ENCODE data around the gene PACRG. TPM values are rescaled to one million over a fixed set of nuclear protein-coding genes. Genes with fewer than 3 reads are reported as not detected.

Gene PACRG
- total RNA-seq, 1 experiment from 2014 or later: 0.59 TPM

GRCh38 chr6:163259689-163260088 is 531.9 kb downstream of the PACRG start:
- H3K4me1 ChIP-seq (ENCODE audit: control insufficient read depth, insufficient read depth, low read length): no peaks in the 10 kb centered on the region
- no peak overlapping the region for H3K27ac ChIP-seq (ENCODE audit: low read length)
- DNase-seq (ENCODE audit: low read depth, low spot score): no peak
- intact Hi-C loops (cut with micrococcal nuclease; ENCODE audit: unreplicated experiment): no loop called here
- no peaks in the 10 kb centered on the region for H3K9me3 ChIP-seq (ENCODE audit: control insufficient read depth, insufficient read depth, low read depth, low read length)
- CTCF ChIA-PET: no interaction called here
- in situ Hi-C loops (cut with HindIII; ENCODE audit: low pct_unique_long_range_greater_than_20kb, low sequenced_read_pairs): no loop called here
- TF ChIP-seq POLR2AphosphoS5 (IDR thresholded peaks at IDR 0.05; ENCODE audit: low read depth, low read length) (no peak), REST (IDR thresholded peaks at IDR 0.05; ENCODE audit: insufficient read depth in 1 of 2, low read depth in 2 of 2, low read length in 1 of 2) (no peak)
- no peaks in the 10 kb centered on the region for H3K36me3 ChIP-seq (ENCODE audit: control insufficient read depth, insufficient read depth, low read length)
- POLR2A ChIA-PET: no interaction called here
- no peaks in the 10 kb centered on the region for H3K27me3 ChIP-seq (ENCODE audit: control insufficient read depth, insufficient read depth, low read length)
- H3K4me3 ChIP-seq (ENCODE audit: low read depth in 2 of 2, low read length in 2 of 2): no peak overlapping the region
- BruUV-seq (replicated peaks): no TSS peak
- ATAC-seq: no peak

GRCh38 chr6:163260111-163260895 is 532.5 kb downstream of the PACRG start:
- ChIA-PET POLR2A (interaction anchor here (0.7 kb wide), 1 partner anchor 9 kb away, joined by 5 read pairs; no protein-coding TSS in a partner anchor), CTCF (no interaction called here)
- Histone ChIP-seq H3K27ac (ENCODE audit: low read length) (no peak overlapping the region), H3K27me3 (ENCODE audit: control insufficient read depth, insufficient read depth, low read length) (no peaks in the 10 kb centered on the region), H3K9me3 (ENCODE audit: control insufficient read depth, insufficient read depth, low read depth, low read length) (no peaks in the 10 kb centered on the region), H3K4me3 (ENCODE audit: low read depth in 2 of 2, low read length in 2 of 2) (no peak overlapping the region), H3K4me1 (ENCODE audit: control insufficient read depth, insufficient read depth, low read length) (no peaks in the 10 kb centered on the region), H3K36me3 (ENCODE audit: control insufficient read depth, insufficient read depth, low read length) (no peaks in the 10 kb centered on the region)
- TF ChIP-seq POLR2AphosphoS5 (IDR thresholded peaks at IDR 0.05; ENCODE audit: low read depth, low read length) (no peak), TCF7L2 (IDR thresholded peaks at IDR 0.05; ENCODE audit: low read depth, low read length) (no peak), SIN3A (IDR thresholded peaks at IDR 0.05; ENCODE audit: borderline replicate concordance, insufficient read depth, low read depth, low read length) (no peak), CTCF (IDR thresholded peaks at IDR 0.05) (no peak), REST (IDR thresholded peaks at IDR 0.05; ENCODE audit: insufficient read depth in 1 of 2, low read depth in 2 of 2, low read length in 1 of 2) (no peak)
- no peak for ATAC-seq
- intact Hi-C loops (cut with micrococcal nuclease; ENCODE audit: unreplicated experiment): no loop called here
- no TSS peak for BruUV-seq (replicated peaks)
- in situ Hi-C loops (cut with HindIII; ENCODE audit: low pct_unique_long_range_greater_than_20kb, low sequenced_read_pairs): no loop called here
- no peak for DNase-seq (ENCODE audit: low read depth, low spot score)
